ENCODE results near the gene TMEM130. TPM values are rescaled to one million over a fixed set of nuclear protein-coding genes. Genes with fewer than 3 reads are reported as not detected.

The TMEM130 gene
- total and polyA plus RNA-seq, 9 of the 15 experiments (the other 6 are each of a cell fraction or from before 2014, with no cell fraction given): 0.07 TPM; not detected in 8

DNA sequence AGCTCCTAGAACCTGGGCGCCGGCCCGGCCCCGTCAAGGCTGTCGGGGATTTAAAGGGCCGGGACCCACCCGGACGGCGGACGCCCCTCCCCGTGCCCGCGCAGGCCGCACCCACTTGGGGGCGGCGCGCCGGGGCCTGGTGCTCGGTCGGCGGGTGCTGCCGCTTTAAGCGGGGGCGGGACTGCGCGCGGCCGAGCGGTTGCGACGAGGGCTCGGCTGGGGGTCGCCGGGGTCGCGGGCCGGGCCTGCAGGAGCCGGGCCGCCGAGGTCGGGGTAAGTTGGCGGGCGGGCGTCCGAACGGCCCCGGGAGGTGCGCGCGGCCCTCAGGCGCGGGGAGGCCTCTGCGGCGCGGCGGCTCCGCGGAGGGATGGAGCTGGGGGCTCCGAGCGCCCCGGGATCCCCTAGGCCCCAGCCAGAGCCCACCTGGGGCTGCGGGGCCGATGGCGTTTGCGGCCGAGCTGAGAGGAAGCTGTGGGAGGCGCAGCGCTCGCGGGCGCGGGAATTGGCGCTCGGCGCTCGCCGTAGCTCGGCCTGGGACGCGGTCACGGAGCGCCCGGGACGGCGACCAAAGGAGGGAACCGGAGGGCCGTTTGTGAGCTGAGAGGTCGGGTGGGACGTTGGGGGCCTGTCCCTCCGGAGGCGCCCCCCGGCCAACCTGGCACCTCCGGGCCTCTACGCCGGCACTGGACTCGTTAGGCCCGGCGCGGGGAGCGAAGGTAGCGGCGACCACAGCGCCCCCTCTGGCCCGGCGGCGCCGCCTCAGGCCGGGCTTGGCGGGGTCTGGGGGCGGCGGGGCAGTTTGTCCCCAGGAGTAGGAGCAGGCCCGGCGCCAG is 8.8 kb upstream of the TMEM130 start, which contains the start of gene TRRAP (continued):
- TF ChIP-seq MCM5 (IDR thresholded peaks at IDR 0.05; ENCODE audit: low read depth): no peak
- no peak; a peak in 1 of 4 replicates for TF ChIP-seq KDM4B (IDR thresholded peaks at IDR 0.05; ENCODE audit: borderline replicate concordance in 2 of 2, low read depth in 1 of 2)
- TF ChIP-seq ZKSCAN8 (CRISPR knock-in tag; IDR thresholded peaks at IDR 0.05): no peak
- TF ChIP-seq, protein P1, sequence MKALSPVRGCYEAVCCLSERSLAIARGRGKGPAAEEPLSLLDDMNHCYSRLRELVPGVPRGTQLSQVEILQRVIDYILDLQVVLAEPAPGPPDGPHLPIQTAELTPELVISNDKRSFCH (CRISPR knock-in tag; IDR thresholded peaks at IDR 0.05): no peak
- TF ChIP-seq, protein P1 (tag; IDR thresholded peaks at IDR 0.05): no peak
- TF ChIP-seq, protein P2, sequence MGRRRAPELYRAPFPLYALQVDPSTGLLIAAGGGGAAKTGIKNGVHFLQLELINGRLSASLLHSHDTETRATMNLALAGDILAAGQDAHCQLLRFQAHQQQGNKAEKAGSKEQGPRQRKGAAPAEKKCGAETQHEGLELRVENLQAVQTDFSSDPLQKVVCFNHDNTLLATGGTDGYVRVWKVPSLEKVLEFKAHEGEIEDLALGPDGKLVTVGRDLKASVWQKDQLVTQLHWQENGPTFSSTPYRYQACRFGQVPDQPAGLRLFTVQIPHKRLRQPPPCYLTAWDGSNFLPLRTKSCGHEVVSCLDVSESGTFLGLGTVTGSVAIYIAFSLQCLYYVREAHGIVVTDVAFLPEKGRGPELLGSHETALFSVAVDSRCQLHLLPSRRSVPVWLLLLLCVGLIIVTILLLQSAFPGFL (CRISPR knock-in tag; IDR thresholded peaks at IDR 0.05): no peak
- no peak for TF ChIP-seq WHSC1 (IDR thresholded peaks at IDR 0.05; ENCODE audit: low read length)
- no peak for TF ChIP-seq CEBPG (CRISPR knock-in tag; IDR thresholded peaks at IDR 0.05)
- no peak for TF ChIP-seq CEBPG (tag; conservative IDR thresholded peaks at IDR 0.05 in 1 of 2, IDR thresholded peaks at IDR 0.05 in 1 of 2)
- peak; percentile 46 for TF ChIP-seq RBM22 (IDR thresholded peaks at IDR 0.05; ENCODE audit: low read depth, low read length, poor library complexity, severe bottlenecking)
- TF ChIP-seq SMC3 (conservative IDR thresholded peaks at IDR 0.05; ENCODE audit: insufficient read depth, low read depth, low read length): no peak
- TF ChIP-seq MTA2 (IDR thresholded peaks at IDR 0.05; ENCODE audit: low read depth): no peak
- TF ChIP-seq, protein P3, sequence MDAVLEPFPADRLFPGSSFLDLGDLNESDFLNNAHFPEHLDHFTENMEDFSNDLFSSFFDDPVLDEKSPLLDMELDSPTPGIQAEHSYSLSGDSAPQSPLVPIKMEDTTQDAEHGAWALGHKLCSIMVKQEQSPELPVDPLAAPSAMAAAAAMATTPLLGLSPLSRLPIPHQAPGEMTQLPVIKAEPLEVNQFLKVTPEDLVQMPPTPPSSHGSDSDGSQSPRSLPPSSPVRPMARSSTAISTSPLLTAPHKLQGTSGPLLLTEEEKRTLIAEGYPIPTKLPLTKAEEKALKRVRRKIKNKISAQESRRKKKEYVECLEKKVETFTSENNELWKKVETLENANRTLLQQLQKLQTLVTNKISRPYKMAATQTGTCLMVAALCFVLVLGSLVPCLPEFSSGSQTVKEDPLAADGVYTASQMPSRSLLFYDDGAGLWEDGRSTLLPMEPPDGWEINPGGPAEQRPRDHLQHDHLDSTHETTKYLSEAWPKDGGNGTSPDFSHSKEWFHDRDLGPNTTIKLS (IDR thresholded peaks at IDR 0.05; ENCODE audit: borderline replicate concordance, low read depth): peak; percentile 89
- TF ChIP-seq, protein P4, sequence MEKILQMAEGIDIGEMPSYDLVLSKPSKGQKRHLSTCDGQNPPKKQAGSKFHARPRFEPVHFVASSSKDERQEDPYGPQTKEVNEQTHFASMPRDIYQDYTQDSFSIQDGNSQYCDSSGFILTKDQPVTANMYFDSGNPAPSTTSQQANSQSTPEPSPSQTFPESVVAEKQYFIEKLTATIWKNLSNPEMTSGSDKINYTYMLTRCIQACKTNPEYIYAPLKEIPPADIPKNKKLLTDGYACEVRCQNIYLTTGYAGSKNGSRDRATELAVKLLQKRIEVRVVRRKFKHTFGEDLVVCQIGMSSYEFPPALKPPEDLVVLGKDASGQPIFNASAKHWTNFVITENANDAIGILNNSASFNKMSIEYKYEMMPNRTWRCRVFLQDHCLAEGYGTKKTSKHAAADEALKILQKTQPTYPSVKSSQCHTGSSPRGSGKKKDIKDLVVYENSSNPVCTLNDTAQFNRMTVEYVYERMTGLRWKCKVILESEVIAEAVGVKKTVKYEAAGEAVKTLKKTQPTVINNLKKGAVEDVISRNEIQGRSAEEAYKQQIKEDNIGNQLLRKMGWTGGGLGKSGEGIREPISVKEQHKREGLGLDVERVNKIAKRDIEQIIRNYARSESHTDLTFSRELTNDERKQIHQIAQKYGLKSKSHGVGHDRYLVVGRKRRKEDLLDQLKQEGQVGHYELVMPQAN (IDR thresholded peaks at IDR 0.05; ENCODE audit: borderline replicate concordance): no peak
- TF ChIP-seq ARID2 (IDR thresholded peaks at IDR 0.05): no peak
- no peak for TF ChIP-seq ZSCAN29 (IDR thresholded peaks at IDR 0.05)
- TF ChIP-seq, protein P5, sequence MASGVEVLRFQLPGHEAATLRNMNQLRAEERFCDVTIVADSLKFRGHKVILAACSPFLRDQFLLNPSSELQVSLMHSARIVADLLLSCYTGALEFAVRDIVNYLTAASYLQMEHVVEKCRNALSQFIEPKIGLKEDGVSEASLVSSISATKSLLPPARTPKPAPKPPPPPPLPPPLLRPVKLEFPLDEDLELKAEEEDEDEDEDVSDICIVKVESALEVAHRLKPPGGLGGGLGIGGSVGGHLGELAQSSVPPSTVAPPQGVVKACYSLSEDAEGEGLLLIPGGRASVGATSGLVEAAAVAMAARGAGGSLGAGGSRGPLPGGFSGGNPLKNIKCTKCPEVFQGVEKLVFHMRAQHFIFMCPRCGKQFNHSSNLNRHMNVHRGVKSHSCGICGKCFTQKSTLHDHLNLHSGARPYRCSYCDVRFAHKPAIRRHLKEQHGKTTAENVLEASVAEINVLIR (CRISPR knock-in tag; IDR thresholded peaks at IDR 0.05): no peak
- peak; percentile 83 for TF ChIP-seq C11orf30 (IDR thresholded peaks at IDR 0.05; ENCODE audit: low read depth)

Measured in K562 (cell line).